ENCODE results near the gene POC1B. TPM values are rescaled to one million over a fixed set of nuclear protein-coding genes. Genes with fewer than 3 reads are reported as not detected.

POC1B gene
- total RNA-seq, 1 donor, result 19.3 TPM

DNA sequence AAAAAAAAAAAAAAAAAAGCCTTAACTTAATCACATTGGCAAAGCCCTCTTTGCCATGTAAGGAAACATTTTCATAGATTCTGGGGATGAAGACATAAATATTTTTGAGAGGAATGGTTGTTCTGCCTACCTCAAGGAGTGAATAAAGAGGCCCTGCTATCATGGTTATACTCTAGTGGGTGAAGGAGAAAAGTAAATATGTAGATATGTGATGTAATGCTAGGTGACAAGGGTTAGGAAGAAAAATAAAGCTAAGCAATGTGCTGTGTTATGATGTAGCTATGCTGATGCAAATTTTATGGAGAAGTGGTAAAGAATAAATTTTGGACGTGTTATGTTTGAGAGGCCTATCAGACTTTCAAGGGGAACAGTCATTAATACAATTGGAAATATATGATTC lies 93.5 kb downstream of the POC1B start:
- TF ChIP-seq, protein P1, sequence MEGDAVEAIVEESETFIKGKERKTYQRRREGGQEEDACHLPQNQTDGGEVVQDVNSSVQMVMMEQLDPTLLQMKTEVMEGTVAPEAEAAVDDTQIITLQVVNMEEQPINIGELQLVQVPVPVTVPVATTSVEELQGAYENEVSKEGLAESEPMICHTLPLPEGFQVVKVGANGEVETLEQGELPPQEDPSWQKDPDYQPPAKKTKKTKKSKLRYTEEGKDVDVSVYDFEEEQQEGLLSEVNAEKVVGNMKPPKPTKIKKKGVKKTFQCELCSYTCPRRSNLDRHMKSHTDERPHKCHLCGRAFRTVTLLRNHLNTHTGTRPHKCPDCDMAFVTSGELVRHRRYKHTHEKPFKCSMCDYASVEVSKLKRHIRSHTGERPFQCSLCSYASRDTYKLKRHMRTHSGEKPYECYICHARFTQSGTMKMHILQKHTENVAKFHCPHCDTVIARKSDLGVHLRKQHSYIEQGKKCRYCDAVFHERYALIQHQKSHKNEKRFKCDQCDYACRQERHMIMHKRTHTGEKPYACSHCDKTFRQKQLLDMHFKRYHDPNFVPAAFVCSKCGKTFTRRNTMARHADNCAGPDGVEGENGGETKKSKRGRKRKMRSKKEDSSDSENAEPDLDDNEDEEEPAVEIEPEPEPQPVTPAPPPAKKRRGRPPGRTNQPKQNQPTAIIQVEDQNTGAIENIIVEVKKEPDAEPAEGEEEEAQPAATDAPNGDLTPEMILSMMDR (IDR thresholded peaks at IDR 0.05; ENCODE audit: insufficient read depth, low read length), result no peak
- DNase-seq (ENCODE audit: low read depth), result no peak
- no peak overlapping the region for H3K4me3 ChIP-seq (ENCODE audit: low read depth, low read length)

DNA sequence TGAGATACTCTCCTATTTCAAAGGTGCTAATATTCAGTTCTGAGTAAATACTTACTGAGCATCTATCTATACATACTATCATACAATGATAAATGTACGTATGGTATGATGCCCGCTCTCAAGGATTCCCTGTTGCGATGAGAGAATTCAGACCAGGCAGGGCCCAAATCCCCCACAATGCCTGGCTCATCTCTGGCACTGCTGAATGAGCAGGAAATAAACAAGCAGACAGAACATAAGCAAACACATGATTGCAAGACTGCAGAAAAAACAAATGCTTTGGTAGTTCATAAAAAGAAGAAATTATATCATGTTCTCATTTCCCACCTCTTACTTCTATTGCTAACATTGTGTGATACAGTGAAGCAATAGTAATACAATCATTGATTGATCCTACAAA lies 96.3 kb downstream of the POC1B start:
- H3K4me3 ChIP-seq (ENCODE audit: low read depth, low read length), result no peak overlapping the region
- TF ChIP-seq, protein P1 (IDR thresholded peaks at IDR 0.05; ENCODE audit: insufficient read depth, low read length), result no peak
- no peak for DNase-seq (ENCODE audit: low read depth)

- DNase-seq (ENCODE audit: low read depth), result no peak
- no peak overlapping the region for H3K4me3 ChIP-seq (ENCODE audit: low read depth, low read length)
- TF ChIP-seq, protein P1 (IDR thresholded peaks at IDR 0.05; ENCODE audit: insufficient read depth, low read length), result no peak
Observed at GRCh38 chr12:89427508-89428156, 98.2 kb downstream of the POC1B start.

- TF ChIP-seq, protein P1 (IDR thresholded peaks at IDR 0.05; ENCODE audit: insufficient read depth, low read length), result no peak
- DNase-seq (ENCODE audit: low read depth), result no peak
- H3K4me3 ChIP-seq (ENCODE audit: low read depth, low read length), result no peak overlapping the region
Observed at GRCh38 chr12:89424846-89425245, 101.0 kb downstream of the POC1B start.

- TF ChIP-seq, protein P1 (IDR thresholded peaks at IDR 0.05; ENCODE audit: insufficient read depth, low read length), result no peak
- no peak overlapping the region for H3K4me3 ChIP-seq (ENCODE audit: low read depth, low read length)
- DNase-seq (ENCODE audit: low read depth), result no peak
Observed at GRCh38 chr12:89424389-89424788, 101.5 kb downstream of the POC1B start.

DNA sequence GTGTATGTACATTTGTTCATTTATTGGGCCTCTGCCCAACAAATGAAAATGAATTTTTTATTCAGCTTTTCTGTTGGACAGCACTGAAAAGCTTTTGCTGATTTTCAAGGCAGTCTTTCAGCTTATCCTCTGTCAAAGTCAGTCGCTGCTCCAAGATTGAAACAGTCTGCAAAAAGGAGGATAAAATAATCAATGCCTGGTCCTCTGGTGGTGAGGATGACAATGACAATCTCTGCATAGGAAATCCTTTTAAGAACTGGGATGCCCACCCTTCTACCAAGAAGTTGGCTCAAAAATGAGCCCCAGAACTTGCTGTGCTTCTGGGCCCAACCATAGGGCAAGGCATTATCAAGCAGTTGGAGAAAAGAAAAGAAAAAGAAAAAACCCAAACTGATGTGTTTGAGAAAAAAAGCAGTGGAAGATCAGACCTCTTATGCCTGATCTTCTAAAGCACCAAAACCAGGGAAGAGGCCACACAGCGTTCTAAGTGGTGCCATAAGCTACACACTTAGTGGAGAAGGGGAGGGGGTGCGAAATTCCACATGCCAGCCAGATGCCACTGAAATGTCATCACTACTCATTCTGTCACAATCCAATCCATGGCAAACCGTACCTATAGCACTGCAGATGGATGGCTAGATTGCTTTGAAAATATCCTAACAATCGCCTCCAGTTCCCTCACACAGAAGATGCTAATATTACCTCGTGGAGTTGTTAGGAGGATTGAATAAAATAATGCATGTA lies 104.6 kb downstream of the POC1B start:
- DNase-seq (ENCODE audit: low read depth), result no peak
- TF ChIP-seq, protein P1 (IDR thresholded peaks at IDR 0.05; ENCODE audit: insufficient read depth, low read length), result peak; percentile 10

More for the DNA sequence above, 104.6 kb downstream of the POC1B start:
- no peak overlapping the region for H3K4me3 ChIP-seq (ENCODE audit: low read depth, low read length)

Data from fibroblast of the aortic adventitia (primary cell).